Type B pancreatic cell (in vitro differentiated cells): ENCODE data around the gene S100A14. TPM values are rescaled to one million over a fixed set of nuclear protein-coding genes. Genes with fewer than 3 reads are reported as not detected.
"Not testable (repeated sequence)": the region's sequence is repeated elsewhere in the genome, so short reads cannot be mapped to it uniquely, and the experiment has no call there.

Source experiments
- DNase-seq: peaks from one replicate; pipeline ENCODE4 v3.0.0; 2021; ENCODE audit warnings: mixed read lengths; ENCODE audit not compliant: unreplicated experiment; ENCODE audit errors: extremely low spot score
- H3K27ac Mint-ChIP-seq: 2 replicates; pipeline ENCODE4 v1.8.0; 2021; ENCODE audit warnings: mild to moderate bottlenecking, mixed read lengths
- H3K27me3 Mint-ChIP-seq: 2 replicates; pipeline ENCODE4 v1.8.0; 2021; ENCODE audit warnings: mixed read lengths
- H3K36me3 Mint-ChIP-seq: 2 replicates; pipeline ENCODE4 v1.8.0; 2021; ENCODE audit warnings: mixed read lengths
- H3K4me1 Mint-ChIP-seq: one replicate; pipeline ENCODE4 v1.8.0; 2021; ENCODE audit warnings: mixed read lengths; ENCODE audit not compliant: unreplicated experiment
- H3K4me3 Mint-ChIP-seq: 2 replicates; pipeline ENCODE4 v1.8.0; 2021; ENCODE audit warnings: mild to moderate bottlenecking, mixed read lengths
- H3K9me3 Mint-ChIP-seq: 2 replicates; pipeline ENCODE4 v1.8.0; 2021; ENCODE audit warnings: mixed read lengths
- CTCF ChIP-seq: fragments of 200-600 bp; sonication (generic); conservative IDR thresholded peaks from 2 replicates; pipeline ENCODE4 v1.5.0; 2021; ENCODE audit warnings: antibody characterized with exemption, mild to moderate bottlenecking
- total RNA-seq: library from RNA; stranded (reverse); gene quantifications from 2 replicates; pipeline ENCODE4 v1.2.1, GENCODE V29; 2021; ENCODE audit warnings: low replicate concordance

S100A14 gene
- total RNA-seq, 1 donor from 2014 or later = 139 TPM

GRCh38 chr1:153577138-153577537, 39.0 kb downstream of the S100A14 start:
- no peaks in the 10 kb centered on the region for H3K36me3 Mint-ChIP-seq
- no peaks in the 10 kb centered on the region for H3K9me3 Mint-ChIP-seq
- no peak for TF ChIP-seq CTCF
- H3K4me1 Mint-ChIP-seq = peaks cover 8% of the 10 kb centered on the region
- H3K4me3 Mint-ChIP-seq = no peak overlapping the region
- no peaks in the 10 kb centered on the region for H3K27me3 Mint-ChIP-seq
- no peak overlapping the region for H3K27ac Mint-ChIP-seq
- DNase-seq = no peak

GRCh38 chr1:153575497-153575896, 40.6 kb downstream of the S100A14 start:
- not testable (repeated sequence) for DNase-seq, H3K9me3 Mint-ChIP-seq, H3K27ac Mint-ChIP-seq, H3K27me3 Mint-ChIP-seq, H3K4me3 Mint-ChIP-seq, H3K36me3 Mint-ChIP-seq
- H3K4me1 Mint-ChIP-seq = peaks cover 13% of the 10 kb centered on the region

GRCh38 chr1:153575081-153575491, 41.0 kb downstream of the S100A14 start:
- H3K36me3 Mint-ChIP-seq, DNase-seq, H3K27ac Mint-ChIP-seq, H3K4me3 Mint-ChIP-seq, H3K9me3 Mint-ChIP-seq, H3K27me3 Mint-ChIP-seq: not testable (repeated sequence)
- H3K4me1 Mint-ChIP-seq = peaks cover 15% of the 10 kb centered on the region

GRCh38 chr1:153573351-153573750, 42.8 kb downstream of the S100A14 start:
- Mint-ChIP-seq H3K4me3 (no peak overlapping the region), H3K27me3 (no peaks in the 10 kb centered on the region), H3K4me1 (peaks cover 24% of the 10 kb centered on the region), H3K27ac (peak overlapping the region; percentile 37), H3K9me3 (no peaks in the 10 kb centered on the region), H3K36me3 (no peaks in the 10 kb centered on the region)
- no peak for TF ChIP-seq CTCF
- no peak for DNase-seq

- no peak for DNase-seq
- TF ChIP-seq CTCF = peak; percentile 70
- peaks cover 29% of the 10 kb centered on the region for H3K4me1 Mint-ChIP-seq
- no peak overlapping the region for H3K4me3 Mint-ChIP-seq
- no peaks in the 10 kb centered on the region for H3K27me3 Mint-ChIP-seq
- H3K9me3 Mint-ChIP-seq = no peaks in the 10 kb centered on the region
- H3K36me3 Mint-ChIP-seq = no peaks in the 10 kb centered on the region
- H3K27ac Mint-ChIP-seq = peak overlapping the region; percentile 37
Observed at GRCh38 chr1:153572569-153573015, 43.5 kb downstream of the S100A14 start.

GRCh38 chr1:153571706-153572105, 44.4 kb downstream of the S100A14 start:
- Mint-ChIP-seq H3K36me3 (no peaks in the 10 kb centered on the region), H3K4me3 (no peak overlapping the region), H3K27me3 (no peaks in the 10 kb centered on the region), H3K27ac (peak overlapping the region; percentile 55), H3K9me3 (no peaks in the 10 kb centered on the region), H3K4me1 (peaks cover 35% of the 10 kb centered on the region)
- no peak for TF ChIP-seq CTCF
- no peak for DNase-seq

- H3K9me3 Mint-ChIP-seq = no peaks in the 10 kb centered on the region
- TF ChIP-seq CTCF = no peak
- DNase-seq = no peak
- H3K27me3 Mint-ChIP-seq = no peaks in the 10 kb centered on the region
- peak overlapping the region; percentile 51 for H3K27ac Mint-ChIP-seq
- no peak overlapping the region for H3K4me3 Mint-ChIP-seq
- peaks cover 40% of the 10 kb centered on the region for H3K4me1 Mint-ChIP-seq
- no peaks in the 10 kb centered on the region for H3K36me3 Mint-ChIP-seq
Observed at GRCh38 chr1:153570874-153571273, 45.3 kb downstream of the S100A14 start.
